Measurements from ENCODE around the gene VASN.

Gene VASN

DNA sequence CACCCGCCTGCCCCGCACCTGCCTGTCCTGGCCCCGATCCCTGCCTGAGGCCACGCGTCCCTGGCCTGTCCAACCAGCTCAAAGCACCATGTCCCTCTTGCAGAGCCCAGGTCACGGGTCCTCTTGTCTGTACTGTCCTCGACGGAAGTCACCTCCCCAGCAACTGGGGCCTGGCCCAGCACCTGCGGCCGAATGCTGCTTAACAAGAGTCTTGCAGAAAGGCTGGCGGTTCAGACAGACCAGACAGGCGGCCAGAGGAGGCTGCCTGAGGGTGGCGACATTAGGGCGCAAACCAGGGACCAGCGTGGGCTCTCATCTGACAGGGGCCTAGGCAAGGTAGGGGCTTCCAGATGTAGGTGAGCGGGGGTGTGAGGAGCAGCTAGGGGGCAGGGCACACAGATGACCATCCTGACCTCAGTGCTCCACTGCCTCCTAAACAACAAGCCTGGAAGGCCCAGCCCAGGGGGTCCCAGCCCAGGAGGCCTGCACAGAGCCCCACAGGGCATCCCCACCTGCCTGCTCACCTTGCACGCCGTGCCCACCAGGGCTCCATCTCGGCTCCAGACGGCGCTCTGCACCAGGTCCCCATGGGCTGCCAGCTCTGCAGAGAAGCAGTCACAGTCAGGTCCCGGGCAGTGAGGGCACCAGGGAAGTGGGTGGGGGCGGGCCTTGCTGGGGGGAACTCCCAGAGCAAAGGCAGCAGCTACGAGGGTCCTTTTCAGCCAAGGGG is 33.5 kb downstream of the VASN start:
- no peak overlapping the region for H3K4me3 ChIP-seq (ENCODE audit: low read length)
- no peak for DNase-seq (ENCODE audit: low read depth)
- TF ChIP-seq CTCF (conservative IDR thresholded peaks at IDR 0.05; ENCODE audit: low read length), result no peak

DNA sequence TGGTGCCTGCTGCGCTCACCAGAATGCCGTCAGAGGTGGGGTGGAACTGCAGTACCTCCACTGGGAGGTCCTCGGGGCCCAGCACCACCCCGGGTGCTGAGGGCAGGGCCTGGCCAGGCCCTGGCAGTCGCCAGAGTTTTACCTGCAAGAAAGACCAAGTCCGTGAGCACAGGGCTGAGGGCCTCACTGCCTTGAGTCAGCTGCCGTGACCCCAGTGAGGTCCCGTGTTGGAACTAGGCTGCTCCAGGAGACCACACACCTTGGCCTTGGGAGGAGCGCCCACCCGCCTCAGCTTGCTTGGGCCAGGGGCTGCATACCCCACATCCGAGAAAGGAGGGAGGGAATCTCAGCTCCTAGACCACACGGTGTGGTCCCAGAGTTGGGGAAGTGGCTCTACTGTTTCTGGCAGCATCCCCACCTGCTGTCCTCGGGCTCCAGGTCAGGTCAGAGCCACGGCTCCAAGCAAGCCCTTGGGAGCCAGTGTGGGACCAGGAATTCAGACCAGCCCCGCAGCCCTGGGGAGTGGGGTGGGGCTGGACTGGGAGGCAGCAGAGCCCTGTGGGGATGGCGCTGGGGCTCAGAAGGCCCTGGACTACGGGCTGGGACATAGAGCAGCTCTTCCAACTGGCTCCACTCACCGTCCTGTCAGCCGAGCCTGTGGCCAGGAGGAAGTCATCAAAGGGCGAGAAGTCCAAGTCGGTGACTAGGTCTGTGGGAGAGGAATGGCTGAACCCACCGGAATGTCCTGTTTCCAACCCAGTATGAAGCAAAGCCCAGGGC is 36.1 kb downstream of the VASN start:
- no peak for TF ChIP-seq CTCF (conservative IDR thresholded peaks at IDR 0.05; ENCODE audit: low read length)
- peak; percentile 66 for DNase-seq (ENCODE audit: low read depth)
- H3K4me3 ChIP-seq (ENCODE audit: low read length), result no peak overlapping the region

DNA sequence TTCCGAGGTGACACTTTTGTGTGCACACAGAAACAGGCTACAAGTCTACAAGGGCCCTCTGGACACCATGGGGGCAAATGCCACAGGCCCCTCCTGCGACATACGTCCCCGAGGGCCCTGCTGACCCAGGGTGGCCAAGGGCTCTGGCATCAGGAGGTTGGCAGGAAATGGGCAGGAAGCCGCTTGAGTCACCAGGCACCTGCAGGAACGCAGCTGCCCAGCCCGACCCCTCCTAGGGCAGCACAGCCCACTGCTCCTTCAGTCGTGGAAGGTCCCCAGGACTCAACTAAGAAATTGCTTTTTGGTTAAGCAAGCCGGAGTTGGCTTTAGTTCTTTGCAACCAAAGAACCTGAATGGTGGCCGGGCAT is 36.7 kb downstream of the VASN start:
- H3K4me3 ChIP-seq (ENCODE audit: low read length), result no peak overlapping the region
- no peak for TF ChIP-seq CTCF (conservative IDR thresholded peaks at IDR 0.05; ENCODE audit: low read length)
- no peak for DNase-seq (ENCODE audit: low read depth)

- TF ChIP-seq CTCF (conservative IDR thresholded peaks at IDR 0.05; ENCODE audit: low read length), result 0 out of 2 replicates have a peak, but pooled peaks have one; percentile 9
- DNase-seq (ENCODE audit: low read depth), result no peak
Measured at GRCh38 chr16:4409081-4409932, 37.7 kb downstream of the VASN start.

DNA sequence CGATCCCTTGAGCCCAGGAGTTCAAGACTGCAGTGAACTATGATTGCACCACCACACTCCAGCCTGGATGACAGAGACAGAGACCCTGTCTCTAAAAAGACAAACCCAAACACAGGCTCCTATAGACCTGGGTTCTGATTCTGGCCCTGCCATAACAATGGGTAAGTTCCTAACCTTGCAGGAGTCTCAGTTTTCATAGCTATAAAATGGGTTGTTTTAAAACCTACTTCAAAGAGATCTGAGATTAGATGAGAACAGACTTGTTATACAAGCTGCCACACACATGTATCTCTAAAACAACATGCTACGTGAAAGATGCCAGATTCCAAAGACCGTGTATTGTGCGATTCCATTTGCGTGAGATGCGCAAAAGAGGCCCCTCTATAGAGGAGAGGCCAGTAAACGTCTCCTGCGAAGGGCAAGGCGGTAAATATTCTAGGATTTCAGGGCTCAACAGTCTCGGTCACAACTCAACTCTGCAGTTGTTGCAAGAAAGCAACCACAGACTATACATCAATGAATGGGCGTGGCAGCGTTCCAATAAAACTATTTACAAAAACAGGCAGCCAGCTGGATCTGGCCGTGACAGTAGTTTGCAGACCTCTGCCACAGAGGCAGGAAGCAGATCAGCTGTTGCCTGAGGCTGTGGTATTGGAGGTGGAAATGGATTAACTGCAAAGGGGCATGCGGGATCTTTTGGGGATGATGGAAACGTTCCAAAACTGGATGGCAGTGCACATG is 38.9 kb downstream of the VASN start:
- peak; percentile 91 for DNase-seq (ENCODE audit: low read depth)
- H3K4me3 ChIP-seq (ENCODE audit: low read length), result no peak overlapping the region

More at GRCh38 chr16:4409081-4409932, 37.7 kb downstream of the VASN start:
- no peak overlapping the region for H3K4me3 ChIP-seq (ENCODE audit: low read length)

More for the DNA sequence above, 38.9 kb downstream of the VASN start:
- TF ChIP-seq CTCF (conservative IDR thresholded peaks at IDR 0.05; ENCODE audit: low read length), result no peak
